K562 (cell line): ENCODE measurements around the gene CACTIN. TPM values are rescaled to one million over a fixed set of nuclear protein-coding genes. Genes with fewer than 3 reads are reported as not detected.

Experiments used
- ARID1B ChIP-seq: fragments of 450-650 bp; IDR thresholded peaks from 2 replicates; pipeline ENCODE4 v1.6.1; 2016; ENCODE audit warnings: antibody characterized with exemption, mild to moderate bottlenecking, inconsistent platforms
- ESRRB ChIP-seq: fragments of 250-450 bp; sonication (Bioruptor Pico); IDR thresholded peaks from 2 replicates; pipeline ENCODE4 v1.5.0; 2020; ENCODE audit warnings: mild to moderate bottlenecking, moderate library complexity, borderline replicate concordance
- NCOA1 ChIP-seq: fragments of 450-650 bp; IDR thresholded peaks from 2 replicates; pipeline ENCODE4 v1.6.1; 2016; ENCODE audit warnings: low read depth
- PCBP1 ChIP-seq: fragments of 200-400 bp; formaldehyde crosslinking; IDR thresholded peaks from 2 replicates; pipeline ENCODE4 v1.6.1; 2018; ENCODE audit warnings: mild to moderate bottlenecking, low read depth, low read length; ENCODE audit not compliant: poor library complexity, severe bottlenecking
- RBM15 ChIP-seq: fragments of 200-400 bp; formaldehyde crosslinking; IDR thresholded peaks from 2 replicates; pipeline ENCODE4 v1.6.1; 2018; ENCODE audit warnings: mild to moderate bottlenecking, low read length, moderate library complexity; ENCODE audit not compliant: insufficient read depth
- SAFB ChIP-seq: fragments of 200-400 bp; formaldehyde crosslinking; IDR thresholded peaks from 2 replicates; pipeline ENCODE4 v1.6.1; 2017; ENCODE audit warnings: low read depth, low read length, borderline replicate concordance
- SNIP1 ChIP-seq: fragments of 450-650 bp; IDR thresholded peaks from 2 replicates; pipeline ENCODE4 v1.7.1; 2017; ENCODE audit warnings: low read depth, mild to moderate bottlenecking
- WHSC1 ChIP-seq: IDR thresholded peaks from one replicate; pipeline ENCODE4 v1.6.1; 2012; ENCODE audit warnings: low read length, control low read depth, inconsistent platforms
- ZNF79 ChIP-seq: fragments of 250-450 bp; sonication (Bioruptor Pico); IDR thresholded peaks from 2 replicates; pipeline ENCODE4 v1.4.0; 2020; ENCODE audit warnings: low read depth, mild to moderate bottlenecking, moderate library complexity
- polyA plus RNA-seq, 8 experiments: library from polyadenylated mRNA; depleted of rRNA in 4 of 8; stranded (reverse) in 5 of 8; unstranded in 3 of 8; fragments of >200 nt; fragmentation: Nextera tagmentation in 2 of 8; fragmentation: Illumina TruSeq in 1 of 8; extraction: Ambion mirVana in 2 of 8; extraction: Trizol in 1 of 8; gene quantifications; 2 replicates each; pipeline versions ENCODE4 v1.2.1 to v1.2.3, GENCODE V29; 2011 to 2014; ENCODE audit warnings: inconsistent platforms in 1 of 8, missing spikeins in 1 of 8
- total RNA-seq, 7 experiments: library from RNA; depleted of rRNA in 6 of 7; stranded (reverse); fragments of >200 nt in 6 of 7; fragmentation: Illumina TruSeq in 2 of 7; extraction: Trizol in 2 of 7; gene quantifications; 2 replicates each; pipeline versions ENCODE4 v1.2.1 to v1.2.3, GENCODE V29; 2011 to 2021; ENCODE audit warnings: low replicate concordance in 1 of 7
- TF ChIP-seq, protein P1 (sequence below): fragments of 450-650 bp; IDR thresholded peaks from 2 replicates; pipeline ENCODE4 v1.7.0; 2016; ENCODE audit warnings: borderline replicate concordance
- TF ChIP-seq, protein P2 (sequence below): sonication (generic); formaldehyde crosslinking; IDR thresholded peaks from 2 replicates; pipeline ENCODE4 v1.8.0; 2023; ENCODE audit warnings: mild to moderate bottlenecking, missing genetic modification reagents
- TF ChIP-seq, protein P3 (sequence below): fragments of 450-650 bp; IDR thresholded peaks from 2 replicates; pipeline ENCODE4 v1.6.1; 2017; ENCODE audit warnings: mild to moderate bottlenecking, moderate library complexity
- TF ChIP-seq, protein P4 (sequence below): fragments of 250-450 bp; sonication (Bioruptor Pico); IDR thresholded peaks from 2 replicates; pipeline ENCODE4 v1.4.0; 2020; ENCODE audit warnings: mild to moderate bottlenecking, moderate library complexity
- TF ChIP-seq, protein P5 (sequence below): IDR thresholded peaks from 2 replicates; pipeline ENCODE4 v1.6.1; 2016; ENCODE audit warnings: missing genetic modification characterization, missing compliant biosample characterization

CACTIN gene
- total and polyA plus RNA-seq, 9 of the 15 experiments (the other 6 are each of a cell fraction or from before 2014, with no cell fraction given), result 0.15 to 49.2 (median 15.0) TPM

DNA sequence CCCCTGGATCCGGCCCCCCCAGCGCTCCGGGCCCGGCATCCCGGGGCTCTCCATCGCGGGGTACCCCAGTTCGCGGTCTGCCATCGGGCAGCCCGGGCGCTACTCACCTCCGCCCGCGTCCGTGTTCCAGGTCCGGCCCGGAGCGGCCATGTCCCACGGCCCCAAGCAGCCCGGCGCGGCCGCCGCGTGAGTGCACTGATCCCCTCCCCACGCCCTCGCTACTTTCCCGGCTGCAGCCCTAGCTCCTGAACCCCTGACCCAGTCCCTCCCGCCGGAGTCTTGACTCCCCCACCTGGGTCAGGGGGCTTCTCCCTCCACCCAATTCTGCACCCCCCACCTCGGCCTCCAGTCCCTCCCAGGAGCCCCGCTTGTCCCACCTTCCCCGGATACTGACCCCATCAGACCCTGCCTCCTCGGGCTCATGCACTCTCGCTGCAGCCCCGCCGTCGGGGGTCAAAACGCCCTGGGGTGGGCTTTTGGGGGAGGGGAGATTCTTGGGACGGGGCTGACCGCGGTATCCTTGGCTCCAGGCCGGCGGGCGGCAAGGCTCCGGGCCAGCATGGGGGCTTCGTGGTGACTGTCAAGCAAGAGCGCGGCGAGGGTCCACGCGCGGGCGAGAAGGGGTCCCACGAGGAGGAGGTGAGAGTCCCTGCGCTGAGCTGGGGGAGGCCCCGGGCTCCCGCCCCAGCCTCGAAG is 53.3 kb downstream of the CACTIN start (continued):
- TF ChIP-seq, protein P1, sequence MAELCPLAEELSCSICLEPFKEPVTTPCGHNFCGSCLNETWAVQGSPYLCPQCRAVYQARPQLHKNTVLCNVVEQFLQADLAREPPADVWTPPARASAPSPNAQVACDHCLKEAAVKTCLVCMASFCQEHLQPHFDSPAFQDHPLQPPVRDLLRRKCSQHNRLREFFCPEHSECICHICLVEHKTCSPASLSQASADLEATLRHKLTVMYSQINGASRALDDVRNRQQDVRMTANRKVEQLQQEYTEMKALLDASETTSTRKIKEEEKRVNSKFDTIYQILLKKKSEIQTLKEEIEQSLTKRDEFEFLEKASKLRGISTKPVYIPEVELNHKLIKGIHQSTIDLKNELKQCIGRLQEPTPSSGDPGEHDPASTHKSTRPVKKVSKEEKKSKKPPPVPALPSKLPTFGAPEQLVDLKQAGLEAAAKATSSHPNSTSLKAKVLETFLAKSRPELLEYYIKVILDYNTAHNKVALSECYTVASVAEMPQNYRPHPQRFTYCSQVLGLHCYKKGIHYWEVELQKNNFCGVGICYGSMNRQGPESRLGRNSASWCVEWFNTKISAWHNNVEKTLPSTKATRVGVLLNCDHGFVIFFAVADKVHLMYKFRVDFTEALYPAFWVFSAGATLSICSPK, result no peak
- TF ChIP-seq ARID1B, result 0 out of 2 replicates have a peak, but pooled peaks have one; percentile 20
- TF ChIP-seq SNIP1, result no peak
- TF ChIP-seq ZNF79, result no peak
- TF ChIP-seq NCOA1, result no peak
- TF ChIP-seq ESRRB, result no peak
- TF ChIP-seq RBM15, result no peak
- TF ChIP-seq, protein P2, sequence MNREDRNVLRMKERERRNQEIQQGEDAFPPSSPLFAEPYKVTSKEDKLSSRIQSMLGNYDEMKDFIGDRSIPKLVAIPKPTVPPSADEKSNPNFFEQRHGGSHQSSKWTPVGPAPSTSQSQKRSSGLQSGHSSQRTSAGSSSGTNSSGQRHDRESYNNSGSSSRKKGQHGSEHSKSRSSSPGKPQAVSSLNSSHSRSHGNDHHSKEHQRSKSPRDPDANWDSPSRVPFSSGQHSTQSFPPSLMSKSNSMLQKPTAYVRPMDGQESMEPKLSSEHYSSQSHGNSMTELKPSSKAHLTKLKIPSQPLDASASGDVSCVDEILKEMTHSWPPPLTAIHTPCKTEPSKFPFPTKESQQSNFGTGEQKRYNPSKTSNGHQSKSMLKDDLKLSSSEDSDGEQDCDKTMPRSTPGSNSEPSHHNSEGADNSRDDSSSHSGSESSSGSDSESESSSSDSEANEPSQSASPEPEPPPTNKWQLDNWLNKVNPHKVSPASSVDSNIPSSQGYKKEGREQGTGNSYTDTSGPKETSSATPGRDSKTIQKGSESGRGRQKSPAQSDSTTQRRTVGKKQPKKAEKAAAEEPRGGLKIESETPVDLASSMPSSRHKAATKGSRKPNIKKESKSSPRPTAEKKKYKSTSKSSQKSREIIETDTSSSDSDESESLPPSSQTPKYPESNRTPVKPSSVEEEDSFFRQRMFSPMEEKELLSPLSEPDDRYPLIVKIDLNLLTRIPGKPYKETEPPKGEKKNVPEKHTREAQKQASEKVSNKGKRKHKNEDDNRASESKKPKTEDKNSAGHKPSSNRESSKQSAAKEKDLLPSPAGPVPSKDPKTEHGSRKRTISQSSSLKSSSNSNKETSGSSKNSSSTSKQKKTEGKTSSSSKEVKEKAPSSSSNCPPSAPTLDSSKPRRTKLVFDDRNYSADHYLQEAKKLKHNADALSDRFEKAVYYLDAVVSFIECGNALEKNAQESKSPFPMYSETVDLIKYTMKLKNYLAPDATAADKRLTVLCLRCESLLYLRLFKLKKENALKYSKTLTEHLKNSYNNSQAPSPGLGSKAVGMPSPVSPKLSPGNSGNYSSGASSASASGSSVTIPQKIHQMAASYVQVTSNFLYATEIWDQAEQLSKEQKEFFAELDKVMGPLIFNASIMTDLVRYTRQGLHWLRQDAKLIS, result no peak
- TF ChIP-seq, protein P3, sequence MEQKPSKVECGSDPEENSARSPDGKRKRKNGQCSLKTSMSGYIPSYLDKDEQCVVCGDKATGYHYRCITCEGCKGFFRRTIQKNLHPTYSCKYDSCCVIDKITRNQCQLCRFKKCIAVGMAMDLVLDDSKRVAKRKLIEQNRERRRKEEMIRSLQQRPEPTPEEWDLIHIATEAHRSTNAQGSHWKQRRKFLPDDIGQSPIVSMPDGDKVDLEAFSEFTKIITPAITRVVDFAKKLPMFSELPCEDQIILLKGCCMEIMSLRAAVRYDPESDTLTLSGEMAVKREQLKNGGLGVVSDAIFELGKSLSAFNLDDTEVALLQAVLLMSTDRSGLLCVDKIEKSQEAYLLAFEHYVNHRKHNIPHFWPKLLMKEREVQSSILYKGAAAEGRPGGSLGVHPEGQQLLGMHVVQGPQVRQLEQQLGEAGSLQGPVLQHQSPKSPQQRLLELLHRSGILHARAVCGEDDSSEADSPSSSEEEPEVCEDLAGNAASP, result no peak
- TF ChIP-seq, protein P4, sequence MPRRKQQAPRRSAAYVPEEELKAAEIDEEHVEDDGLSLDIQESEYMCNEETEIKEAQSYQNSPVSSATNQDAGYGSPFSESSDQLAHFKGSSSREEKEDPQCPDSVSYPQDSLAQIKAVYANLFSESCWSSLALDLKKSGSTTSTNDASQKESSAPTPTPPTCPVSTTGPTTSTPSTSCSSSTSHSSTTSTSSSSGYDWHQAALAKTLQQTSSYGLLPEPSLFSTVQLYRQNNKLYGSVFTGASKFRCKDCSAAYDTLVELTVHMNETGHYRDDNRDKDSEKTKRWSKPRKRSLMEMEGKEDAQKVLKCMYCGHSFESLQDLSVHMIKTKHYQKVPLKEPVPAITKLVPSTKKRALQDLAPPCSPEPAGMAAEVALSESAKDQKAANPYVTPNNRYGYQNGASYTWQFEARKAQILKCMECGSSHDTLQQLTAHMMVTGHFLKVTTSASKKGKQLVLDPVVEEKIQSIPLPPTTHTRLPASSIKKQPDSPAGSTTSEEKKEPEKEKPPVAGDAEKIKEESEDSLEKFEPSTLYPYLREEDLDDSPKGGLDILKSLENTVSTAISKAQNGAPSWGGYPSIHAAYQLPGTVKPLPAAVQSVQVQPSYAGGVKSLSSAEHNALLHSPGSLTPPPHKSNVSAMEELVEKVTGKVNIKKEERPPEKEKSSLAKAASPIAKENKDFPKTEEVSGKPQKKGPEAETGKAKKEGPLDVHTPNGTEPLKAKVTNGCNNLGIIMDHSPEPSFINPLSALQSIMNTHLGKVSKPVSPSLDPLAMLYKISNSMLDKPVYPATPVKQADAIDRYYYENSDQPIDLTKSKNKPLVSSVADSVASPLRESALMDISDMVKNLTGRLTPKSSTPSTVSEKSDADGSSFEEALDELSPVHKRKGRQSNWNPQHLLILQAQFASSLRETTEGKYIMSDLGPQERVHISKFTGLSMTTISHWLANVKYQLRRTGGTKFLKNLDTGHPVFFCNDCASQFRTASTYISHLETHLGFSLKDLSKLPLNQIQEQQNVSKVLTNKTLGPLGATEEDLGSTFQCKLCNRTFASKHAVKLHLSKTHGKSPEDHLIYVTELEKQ, result no peak
- TF ChIP-seq SAFB, result peak; percentile 82
- peak; percentile 61 for TF ChIP-seq PCBP1
- no peak for TF ChIP-seq WHSC1
- TF ChIP-seq, protein P5, sequence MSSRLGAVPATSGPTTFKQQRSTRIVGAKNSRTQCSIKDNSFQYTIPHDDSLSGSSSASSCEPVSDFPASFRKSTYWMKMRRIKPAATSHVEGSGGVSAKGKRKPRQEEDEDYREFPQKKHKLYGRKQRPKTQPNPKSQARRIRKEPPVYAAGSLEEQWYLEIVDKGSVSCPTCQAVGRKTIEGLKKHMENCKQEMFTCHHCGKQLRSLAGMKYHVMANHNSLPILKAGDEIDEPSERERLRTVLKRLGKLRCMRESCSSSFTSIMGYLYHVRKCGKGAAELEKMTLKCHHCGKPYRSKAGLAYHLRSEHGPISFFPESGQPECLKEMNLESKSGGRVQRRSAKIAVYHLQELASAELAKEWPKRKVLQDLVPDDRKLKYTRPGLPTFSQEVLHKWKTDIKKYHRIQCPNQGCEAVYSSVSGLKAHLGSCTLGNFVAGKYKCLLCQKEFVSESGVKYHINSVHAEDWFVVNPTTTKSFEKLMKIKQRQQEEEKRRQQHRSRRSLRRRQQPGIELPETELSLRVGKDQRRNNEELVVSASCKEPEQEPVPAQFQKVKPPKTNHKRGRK, result no peak
